HEK293T (cell line): ENCODE results near the gene AGAP5.
"Not testable (repeated sequence)": the region's sequence is repeated elsewhere in the genome, so short reads cannot be mapped to it uniquely, and the experiment has no call there.

Experiments used
- BHLHE40 ChIP-seq: fragments of 450-650 bp; IDR thresholded peaks from 2 replicates; pipeline ENCODE4 v1.6.1; 2016; ENCODE audit warnings: mild to moderate bottlenecking, moderate library complexity, borderline replicate concordance
- ELF4 ChIP-seq: fragments of 450-650 bp; IDR thresholded peaks from 2 replicates; pipeline ENCODE4 v1.6.1; 2017; ENCODE audit warnings: antibody characterized with exemption
- FOXA1 ChIP-seq: fragments of 450-650 bp; IDR thresholded peaks from 2 replicates; pipeline ENCODE4 v1.6.1; 2016; ENCODE audit warnings: mild to moderate bottlenecking
- FOXK2 ChIP-seq: fragments of 450-650 bp; IDR thresholded peaks from 2 replicates; pipeline ENCODE4 v1.6.1; 2016; ENCODE audit warnings: mild to moderate bottlenecking
- FOXM1 ChIP-seq: fragments of 450-650 bp; IDR thresholded peaks from 2 replicates; pipeline ENCODE4 v1.6.1; 2017; ENCODE audit warnings: mild to moderate bottlenecking, borderline replicate concordance
- HDGF ChIP-seq: fragments of 450-650 bp; IDR thresholded peaks from 2 replicates; pipeline ENCODE4 v1.6.1; 2017; ENCODE audit warnings: antibody characterized with exemption, borderline replicate concordance
- NFRKB ChIP-seq: fragments of 450-650 bp; IDR thresholded peaks from 2 replicates; pipeline ENCODE4 v1.6.1; 2016; ENCODE audit warnings: mild to moderate bottlenecking, moderate library complexity
- SUZ12 ChIP-seq: fragments of 450-650 bp; IDR thresholded peaks from 2 replicates; pipeline ENCODE4 v1.6.1; 2016; ENCODE audit warnings: mild to moderate bottlenecking
- TARDBP ChIP-seq: fragments of 450-650 bp; IDR thresholded peaks from 2 replicates; pipeline ENCODE4 v1.6.1; 2016
- ZNF384 ChIP-seq: fragments of 450-650 bp; IDR thresholded peaks from 2 replicates; pipeline ENCODE4 v1.6.1; 2016
- TF ChIP-seq, protein P1 (sequence below): fragments of 450-650 bp; IDR thresholded peaks from 2 replicates; pipeline ENCODE4 v1.6.1; 2016

DNA sequence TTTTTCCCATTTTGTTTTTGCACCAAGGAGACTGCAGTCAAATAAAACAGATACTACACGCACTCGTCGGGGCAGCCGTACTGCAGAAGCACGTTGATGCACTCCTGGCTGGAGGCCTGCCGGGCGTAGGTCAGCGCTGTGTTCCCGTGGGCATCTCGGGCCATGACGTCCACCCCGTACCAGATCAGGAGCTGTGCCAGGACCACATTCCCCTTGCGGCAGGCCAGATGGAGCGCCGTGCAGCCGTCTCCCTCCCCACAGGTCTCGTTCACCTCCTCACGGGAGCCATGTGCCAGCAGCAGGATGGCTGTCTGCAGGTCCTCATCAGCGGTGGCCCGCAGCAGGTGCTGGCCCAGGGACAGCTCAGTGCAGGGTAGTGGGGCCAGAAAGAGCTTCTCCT lies 23.4 kb downstream of the AGAP5 start:
- TF ChIP-seq FOXK2, BHLHE40, FOXM1, NFRKB, FOXA1, ZNF384, ELF4, SUZ12, TARDBP, HDGF: not testable (repeated sequence)
- TF ChIP-seq, protein P1, sequence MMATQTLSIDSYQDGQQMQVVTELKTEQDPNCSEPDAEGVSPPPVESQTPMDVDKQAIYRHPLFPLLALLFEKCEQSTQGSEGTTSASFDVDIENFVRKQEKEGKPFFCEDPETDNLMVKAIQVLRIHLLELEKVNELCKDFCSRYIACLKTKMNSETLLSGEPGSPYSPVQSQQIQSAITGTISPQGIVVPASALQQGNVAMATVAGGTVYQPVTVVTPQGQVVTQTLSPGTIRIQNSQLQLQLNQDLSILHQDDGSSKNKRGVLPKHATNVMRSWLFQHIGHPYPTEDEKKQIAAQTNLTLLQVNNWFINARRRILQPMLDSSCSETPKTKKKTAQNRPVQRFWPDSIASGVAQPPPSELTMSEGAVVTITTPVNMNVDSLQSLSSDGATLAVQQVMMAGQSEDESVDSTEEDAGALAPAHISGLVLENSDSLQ: not testable (repeated sequence)
